HepG2 (cell line): ENCODE results near the gene TRIM10. TPM values are rescaled to one million over a fixed set of nuclear protein-coding genes. Genes with fewer than 3 reads are reported as not detected.

ENCODE experiments used
- ATAC-seq: fragments of 200-7000 bp; cut with Tn5 transposase; 3 replicates; pipeline ENCODE4 v1.9.1; 2020; ENCODE audit warnings: mild to moderate bottlenecking, moderate library complexity
- BruUV-seq: library from RNA; stranded (reverse); fragments of 400-500 nt; replicated peaks from 2 replicates; lab custom pipeline; 2021; lab: Mats Ljungman, UMichigan
- CTCF ChIA-PET: fragments of 300-600 bp; formaldehyde crosslinking; extraction: SDS; loops from one replicate; lab custom pipeline; 2021; ENCODE audit warnings: low total read pairs, inconsistent platforms, low intra/inter-chr PET ratio; lab: Yijun Ruan, JAX
- POLR2A ChIA-PET: fragments of 350-600 bp; sonication (Branson Sonifier 250); formaldehyde crosslinking; loops from one replicate; lab custom pipeline; 2020; ENCODE audit warnings: antibody characterized with exemption, inconsistent platforms; lab: Yijun Ruan, JAX
- DNase-seq: peaks from one replicate; pipeline ENCODE4 v3.0.0-alpha.2; 2015; ENCODE audit warnings: low spot score
- FAIRE-seq: peaks from 3 replicates; lab custom pipeline; 2011; peaks lifted over from hg19 to GRCh38; lab: Jason Lieb, UNC
- H2AFZ ChIP-seq: one replicate; pipeline ENCODE4 v1.6.1; 2011; ENCODE audit warnings: low read length, inconsistent platforms
- H3K27ac ChIP-seq: fragments of 300-600 bp; 3 replicates; pipeline ENCODE4 v1.8.0; 2011; ENCODE audit warnings: mixed run types, mild to moderate bottlenecking, mixed read lengths, low read length, inconsistent platforms; ENCODE audit not compliant: insufficient read depth; ENCODE audit errors: extremely low read length
- H3K27me3 ChIP-seq, 2 experiments: fragments of 200-600 bp in 1 of 2; 2 replicates in 1 of 2; 3 replicates in 1 of 2; pipeline versions ENCODE4 v1.6.0 to v1.8.0; 2011; ENCODE audit warnings: low read length in 2 of 2, mild to moderate bottlenecking in 2 of 2, moderate library complexity in 2 of 2, inconsistent platforms in 1 of 2; ENCODE audit not compliant: insufficient read depth in 2 of 2, control insufficient read depth in 1 of 2
- H3K36me3 ChIP-seq, 2 experiments: fragments of 200-600 bp in 1 of 2; replicated peaks in 1 of 2; 2 replicates in 1 of 2; 3 replicates in 1 of 2; pipeline versions ENCODE4 v1.5.1 to v1.8.0; 2011; ENCODE audit warnings: low read length in 2 of 2, inconsistent platforms in 1 of 2; ENCODE audit not compliant: insufficient read depth in 2 of 2, control insufficient read depth in 1 of 2
- H3K4me1 ChIP-seq: 2 replicates; pipeline ENCODE4 v1.5.1; 2012; ENCODE audit warnings: low read length, inconsistent platforms; ENCODE audit not compliant: insufficient read depth
- H3K4me2 ChIP-seq: 2 replicates; pipeline ENCODE4 v1.6.0; 2011; ENCODE audit warnings: low read depth, low read length, inconsistent platforms
- H3K4me3 ChIP-seq, 3 experiments: fragments of 200-600 bp in 1 of 3; sonication (generic), shearing (Covaris generic) in 1 of 3; replicated peaks in 1 of 3; 2 replicates each; pipeline ENCODE4 v1.5.1; 2011 to 2016; ENCODE audit warnings: low read length in 3 of 3, inconsistent platforms in 2 of 3, low read depth in 2 of 3, mild to moderate bottlenecking in 2 of 3, control low read depth in 1 of 3, mixed read lengths in 1 of 3; ENCODE audit not compliant: insufficient read depth in 1 of 3
- H3K79me2 ChIP-seq: one replicate; pipeline ENCODE4 v1.6.1; 2011; ENCODE audit warnings: low read length, inconsistent platforms; ENCODE audit not compliant: insufficient read depth
- H3K9ac ChIP-seq: 2 replicates; pipeline ENCODE4 v1.6.0; 2011; ENCODE audit warnings: mild to moderate bottlenecking, low read depth, low read length, inconsistent platforms; ENCODE audit not compliant: insufficient read depth
- H3K9me3 ChIP-seq: 2 replicates; pipeline ENCODE4 v1.5.1; 2012; ENCODE audit warnings: mild to moderate bottlenecking, low read length
- H4K20me1 ChIP-seq: 2 replicates; pipeline ENCODE4 v1.6.0; 2011; ENCODE audit warnings: inconsistent platforms, mild to moderate bottlenecking, low read length, moderate library complexity; ENCODE audit not compliant: insufficient read depth
- EP300 ChIP-seq, 3 experiments: sonication (generic) in 1 of 3; formaldehyde crosslinking in 1 of 3; IDR thresholded peaks; 2 replicates each; pipeline versions ENCODE4 v1.5.1 to v1.6.1; 2011 to 2020; ENCODE audit warnings: low read depth in 2 of 3, low read length in 2 of 3, borderline replicate concordance in 1 of 3, improper control_type of control experiment in 1 of 3, mild to moderate bottlenecking in 1 of 3, missing genetic modification reagents in 1 of 3, moderate library complexity in 1 of 3
- ERF ChIP-seq: IDR thresholded peaks from 2 replicates; pipeline ENCODE4 v1.6.1; 2018; ENCODE audit warnings: missing biosample characterization, missing genetic modification reagents
- ESRRA ChIP-seq: sonication (generic); formaldehyde crosslinking; IDR thresholded peaks from 2 replicates; pipeline ENCODE4 v1.5.1; 2020; ENCODE audit warnings: mild to moderate bottlenecking, low read depth, missing genetic modification reagents
- GZF1 ChIP-seq: sonication (generic); formaldehyde crosslinking; IDR thresholded peaks from 2 replicates; pipeline ENCODE4 v1.5.1; 2020; ENCODE audit warnings: mild to moderate bottlenecking, missing genetic modification reagents
- HCFC1 ChIP-seq: fragments of 150-350 bp; IDR thresholded peaks from 2 replicates; pipeline ENCODE4 v1.6.1; 2014; ENCODE audit warnings: low read depth, low read length
- PAX8 ChIP-seq: sonication (generic); formaldehyde crosslinking; IDR thresholded peaks from 2 replicates; pipeline ENCODE4 v1.8.0; 2022; ENCODE audit warnings: mild to moderate bottlenecking, missing genetic modification reagents, borderline replicate concordance
- PHF20 ChIP-seq: sonication (generic); formaldehyde crosslinking; IDR thresholded peaks from 2 replicates; pipeline ENCODE4 v1.5.0; 2020; ENCODE audit warnings: mild to moderate bottlenecking, missing genetic modification reagents
- RFX5 ChIP-seq: IDR thresholded peaks from 2 replicates; pipeline ENCODE4 v1.6.1; 2011; ENCODE audit warnings: low read depth, low read length, improper control_type of control experiment
- SMARCC2 ChIP-seq: fragments of 450-650 bp; IDR thresholded peaks from 2 replicates; pipeline ENCODE4 v1.6.1; 2017; ENCODE audit warnings: antibody characterized with exemption, mild to moderate bottlenecking
- TIGD3 ChIP-seq: sonication (generic); formaldehyde crosslinking; IDR thresholded peaks from 2 replicates; pipeline ENCODE4 v1.5.1; 2020; ENCODE audit warnings: mild to moderate bottlenecking, missing genetic modification reagents, borderline replicate concordance
- USF2 ChIP-seq, 2 experiments: sonication (generic) in 1 of 2; formaldehyde crosslinking in 1 of 2; IDR thresholded peaks; 2 replicates each; pipeline versions ENCODE4 v1.5.1 to v1.6.1; 2011 to 2020; ENCODE audit warnings: borderline replicate concordance in 1 of 2, low read depth in 1 of 2, low read length in 1 of 2, mild to moderate bottlenecking in 1 of 2, missing genetic modification reagents in 1 of 2, moderate library complexity in 1 of 2
- ZNF281 ChIP-seq: sonication (generic); formaldehyde crosslinking; IDR thresholded peaks from 2 replicates; pipeline ENCODE4 v1.4.0; 2020; ENCODE audit warnings: missing genetic modification reagents, borderline replicate concordance
- ZNF331 ChIP-seq: sonication (generic); formaldehyde crosslinking; IDR thresholded peaks from 2 replicates; pipeline ENCODE4 v1.4.0; 2020; ENCODE audit warnings: missing genetic modification reagents
- ZNF550 ChIP-seq: sonication (generic); formaldehyde crosslinking; IDR thresholded peaks from 2 replicates; pipeline ENCODE4 v1.4.0; 2020; ENCODE audit warnings: mild to moderate bottlenecking, missing genetic modification reagents, borderline replicate concordance
- WGBS: methylation state at CpG from one replicate; pipeline ENCODE4 v1.1.6; 2017; ENCODE audit warnings: low lambda C conversion rate; 5-methylcytosine and 5-hydroxymethylcytosine counted together
- in situ Hi-C: cut with HindIII; loops from 2 replicates; pipeline ENCODE4 v1.10.0; 2017; ENCODE audit warnings: low pct_unique_long_range_greater_than_20kb; ENCODE audit not compliant: extremely low pct_ligation_motif_present
- intact Hi-C: fragments of 100-400 bp; cut with micrococcal nuclease; formaldehyde crosslinking; loops from one replicate; pipeline ENCODE4 v1.10.0; 2022; ENCODE audit not compliant: unreplicated experiment
- polyA plus RNA-seq, 8 experiments: library from polyadenylated mRNA; depleted of rRNA in 3 of 8; stranded (reverse) in 7 of 8; unstranded in 1 of 8; fragments of >200 nt; fragmentation: Illumina TruSeq in 4 of 8; extraction: Trizol in 4 of 8; gene quantifications; 2 replicates each; pipeline versions ENCODE4 v1.2.1 to v1.2.3, GENCODE V29; 2011 to 2016; ENCODE audit warnings: low read depth in 4 of 8, missing spikeins in 1 of 8, mixed read lengths in 1 of 8; ENCODE audit not compliant: insufficient read depth in 1 of 8
- total RNA-seq, 5 experiments: library from RNA; depleted of rRNA; stranded (reverse); fragments of >200 nt; fragmentation: Illumina TruSeq; extraction: Trizol; gene quantifications; 2 replicates each; pipeline ENCODE4 v1.2.3, GENCODE V29; 2016; ENCODE audit warnings: low read depth in 1 of 5

TRIM10 gene
- total and polyA plus RNA-seq, 2 of the 13 experiments (the other 11 are each of a cell fraction or from before 2014, with no cell fraction given), result 4.1 to 6.8 TPM

- intact Hi-C loops, result no loop called here
- WGBS, result 25% methylated on average over 4 of the region's 4 CpGs
- Histone ChIP-seq H4K20me1 (no peaks in the 10 kb centered on the region), H3K27ac (peak overlapping the region; percentile 93), H3K36me3 (peaks cover 0 to 12% of the 10 kb centered on the region in 2 experiments; a peak in 2 of 5 replicates), H3K27me3 (peaks cover 0 to under 1% of the 10 kb centered on the region in 2 experiments; a peak in 1 of 5 replicates), H2AFZ (no peak overlapping the region), H3K4me1 (peaks cover 85% of the 10 kb centered on the region), H3K9me3 (no peaks in the 10 kb centered on the region), H3K9ac (peak overlapping the region; percentile 72), H3K4me2 (peak overlapping the region; percentile 96), H3K4me3 (peak overlapping the region; percentile 27 to 66 (median 46)), H3K79me2 (peaks cover 80% of the 10 kb centered on the region)
- ChIA-PET POLR2A (interaction anchor here (0.9 to 3.6 kb wide), 12 partner anchors 9 to 243 kb away, joined by 3 to 22 read pairs (median 4); partner anchors contain the start of gene TRIM31), CTCF (no interaction called here)
- no peak for FAIRE-seq
- TSS peak; percentile 91 for BruUV-seq
- in situ Hi-C loops, result no loop called here
- DNase-seq, result no peak
- ATAC-seq, result peak; percentile 49
- 0 out of 2 replicates have a peak, but pooled peaks have one; percentile 2 for TF ChIP-seq PHF20 (CRISPR knock-in tag)
- no peak for TF ChIP-seq USF2 (IDR thresholded peaks at IDR 0.05; ENCODE audit: low read depth, low read length)
- peak; percentile 49; the same call in 1 of the 2 replicates for TF ChIP-seq USF2 (CRISPR knock-in tag; IDR thresholded peaks at IDR 0.05; ENCODE audit: borderline replicate concordance)
- TF ChIP-seq HCFC1, result no peak
- TF ChIP-seq ZNF331, result 0 out of 2 replicates have a peak, but pooled peaks have one; percentile 12
- TF ChIP-seq SMARCC2, result no peak
- TF ChIP-seq ESRRA (CRISPR knock-in tag), result no peak
- no peak for TF ChIP-seq ZNF281 (CRISPR knock-in tag)
- 0 out of 2 replicates have a peak, but pooled peaks have one; percentile 23 for TF ChIP-seq ZNF550 (CRISPR knock-in tag)
- no peak for TF ChIP-seq ERF (CRISPR knock-in tag)
- TF ChIP-seq PAX8 (CRISPR knock-in tag), result no peak
- 0 out of 2 replicates have a peak, but pooled peaks have one; percentile 20 for TF ChIP-seq GZF1 (CRISPR knock-in tag)
- TF ChIP-seq RFX5, result no peak
- TF ChIP-seq TIGD3 (CRISPR knock-in tag), result no peak
- no peak for TF ChIP-seq EP300 (IDR thresholded peaks at IDR 0.05; ENCODE audit: low read depth in 2 of 2, low read length in 2 of 2)
- TF ChIP-seq EP300 (CRISPR knock-in tag; IDR thresholded peaks at IDR 0.05; ENCODE audit: borderline replicate concordance), result no peak
Observed at GRCh38 chr6:30207619-30208295, 46.7 kb upstream of the TRIM10 start.
